Measurements from ENCODE around the gene ARFGEF3. TPM values are rescaled to one million over a fixed set of nuclear protein-coding genes. Genes with fewer than 3 reads are reported as not detected.

The ARFGEF3 gene
- total and polyA plus RNA-seq, 8 donors = 5.8 to 22.6 (median 8.1) TPM

DNA sequence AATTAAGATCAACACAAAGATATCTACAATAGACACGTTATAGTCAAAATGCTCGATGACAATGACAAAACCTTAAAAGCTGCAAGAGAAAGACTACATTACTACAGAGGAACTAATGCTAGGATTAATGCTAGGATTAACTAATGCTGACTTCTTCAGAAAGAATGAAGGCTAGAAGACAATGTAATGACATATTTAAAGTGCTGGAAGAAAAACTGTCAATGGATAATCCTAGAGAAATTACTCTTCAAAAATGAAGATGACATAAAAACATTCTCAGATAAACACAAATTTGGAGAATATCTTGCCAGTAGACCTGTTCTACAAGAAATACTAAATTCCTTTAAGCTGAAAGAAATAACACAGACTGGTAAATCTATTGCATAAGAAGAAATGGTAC is 140.8 kb downstream of the ARFGEF3 start:
- Histone ChIP-seq H3K9me3 (no peaks in the 10 kb centered on the region), H3K36me3 (peaks cover 0 to 15% of the 10 kb centered on the region in 2 donors), H3K27ac (no peak overlapping the region), H3K27me3 (no peaks in the 10 kb centered on the region), H3K4me3 (no peak overlapping the region), H3K4me1 (no peaks in the 10 kb centered on the region)
- TF ChIP-seq, protein P1, sequence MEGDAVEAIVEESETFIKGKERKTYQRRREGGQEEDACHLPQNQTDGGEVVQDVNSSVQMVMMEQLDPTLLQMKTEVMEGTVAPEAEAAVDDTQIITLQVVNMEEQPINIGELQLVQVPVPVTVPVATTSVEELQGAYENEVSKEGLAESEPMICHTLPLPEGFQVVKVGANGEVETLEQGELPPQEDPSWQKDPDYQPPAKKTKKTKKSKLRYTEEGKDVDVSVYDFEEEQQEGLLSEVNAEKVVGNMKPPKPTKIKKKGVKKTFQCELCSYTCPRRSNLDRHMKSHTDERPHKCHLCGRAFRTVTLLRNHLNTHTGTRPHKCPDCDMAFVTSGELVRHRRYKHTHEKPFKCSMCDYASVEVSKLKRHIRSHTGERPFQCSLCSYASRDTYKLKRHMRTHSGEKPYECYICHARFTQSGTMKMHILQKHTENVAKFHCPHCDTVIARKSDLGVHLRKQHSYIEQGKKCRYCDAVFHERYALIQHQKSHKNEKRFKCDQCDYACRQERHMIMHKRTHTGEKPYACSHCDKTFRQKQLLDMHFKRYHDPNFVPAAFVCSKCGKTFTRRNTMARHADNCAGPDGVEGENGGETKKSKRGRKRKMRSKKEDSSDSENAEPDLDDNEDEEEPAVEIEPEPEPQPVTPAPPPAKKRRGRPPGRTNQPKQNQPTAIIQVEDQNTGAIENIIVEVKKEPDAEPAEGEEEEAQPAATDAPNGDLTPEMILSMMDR (IDR thresholded peaks at IDR 0.05) = no peak
- DNase-seq = no peak
- no peak for ATAC-seq
- intact Hi-C loops (cut with DNase I) = no loop called here

DNA sequence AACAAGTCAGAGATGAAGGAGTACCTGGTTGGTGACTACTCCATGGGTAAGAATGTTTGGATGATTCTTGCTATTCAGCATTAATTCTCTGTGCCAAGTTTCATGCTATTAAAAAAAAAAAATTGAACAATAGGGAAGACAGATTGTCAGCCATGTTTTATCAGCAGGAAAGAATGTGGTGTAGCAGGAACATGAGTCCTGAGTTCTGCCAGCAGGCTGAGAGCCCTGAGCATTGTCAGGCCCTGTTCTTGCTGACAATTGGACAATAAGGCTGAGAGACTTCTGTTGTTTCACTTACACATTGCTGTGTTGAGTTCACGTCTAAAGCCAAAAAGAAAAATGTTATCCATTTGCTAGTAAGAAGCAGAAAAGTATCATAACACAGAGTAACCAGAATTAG is 145.6 kb downstream of the ARFGEF3 start:
- intact Hi-C loops (cut with DNase I) = no loop called here
- Histone ChIP-seq H3K27ac (no peak overlapping the region), H3K4me3 (no peak overlapping the region), H3K36me3 (peaks cover 0 to 10% of the 10 kb centered on the region in 2 donors), H3K9me3 (no peaks in the 10 kb centered on the region), H3K4me1 (no peaks in the 10 kb centered on the region), H3K27me3 (no peaks in the 10 kb centered on the region)
- ATAC-seq (no peak), DNase-seq (peak in 1 of 4 donors; percentile 8)
- TF ChIP-seq, protein P1 (IDR thresholded peaks at IDR 0.05) = no peak

DNA sequence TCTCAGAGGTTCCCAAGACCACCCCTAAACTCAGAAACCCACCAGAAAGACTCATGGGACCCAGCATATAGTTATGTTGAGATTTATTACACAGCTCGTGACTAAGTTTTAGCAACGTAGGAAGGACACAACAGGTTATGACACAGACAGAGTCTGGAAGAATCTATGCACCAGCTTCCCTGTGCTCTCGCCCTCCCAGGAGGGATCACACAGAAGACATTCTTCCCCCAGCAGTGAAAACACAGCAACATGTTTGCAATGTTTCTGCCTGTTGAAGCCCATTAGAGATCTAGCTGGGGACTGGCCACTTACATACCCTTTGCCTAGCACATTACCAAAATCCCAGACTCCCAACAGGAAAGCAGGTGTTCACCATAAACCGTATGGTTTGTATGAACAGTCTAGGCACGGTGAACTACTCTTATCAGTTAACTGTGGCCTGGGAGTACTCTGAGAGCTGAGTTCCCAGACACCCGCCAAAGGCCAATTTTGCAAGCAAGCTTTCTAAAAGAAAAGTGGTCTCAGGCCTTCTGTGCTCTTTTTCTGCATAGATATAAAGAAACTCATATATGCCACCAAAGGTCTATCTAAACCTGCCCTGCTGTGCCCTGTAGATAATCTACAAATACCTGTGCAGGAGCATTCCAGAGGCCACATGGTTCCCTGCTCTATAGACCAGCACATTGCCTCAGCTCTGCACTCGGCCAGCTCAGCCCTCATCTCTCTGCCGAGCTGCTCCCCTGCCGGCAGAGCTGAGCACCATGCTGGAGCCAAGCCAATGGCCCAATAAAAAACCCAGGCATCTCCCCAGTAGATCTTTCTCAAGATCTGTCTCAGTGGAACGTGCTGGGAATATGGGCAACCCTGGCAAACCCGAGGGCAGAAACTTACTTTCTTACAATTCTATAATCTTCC is 146.3 kb downstream of the ARFGEF3 start:
- ATAC-seq = peak; percentile 33
- Histone ChIP-seq H3K4me3 (no peak overlapping the region), H3K4me1 (no peaks in the 10 kb centered on the region), H3K36me3 (peaks cover 0 to 11% of the 10 kb centered on the region in 2 donors), H3K27ac (no peak overlapping the region), H3K9me3 (no peaks in the 10 kb centered on the region), H3K27me3 (no peaks in the 10 kb centered on the region)
- intact Hi-C loops (cut with DNase I) = no loop called here
- peak in 1 of 4 donors; percentile 21 for DNase-seq
- TF ChIP-seq, protein P1 (IDR thresholded peaks at IDR 0.05) = peak in 1 of 2 donors; percentile 9

DNA sequence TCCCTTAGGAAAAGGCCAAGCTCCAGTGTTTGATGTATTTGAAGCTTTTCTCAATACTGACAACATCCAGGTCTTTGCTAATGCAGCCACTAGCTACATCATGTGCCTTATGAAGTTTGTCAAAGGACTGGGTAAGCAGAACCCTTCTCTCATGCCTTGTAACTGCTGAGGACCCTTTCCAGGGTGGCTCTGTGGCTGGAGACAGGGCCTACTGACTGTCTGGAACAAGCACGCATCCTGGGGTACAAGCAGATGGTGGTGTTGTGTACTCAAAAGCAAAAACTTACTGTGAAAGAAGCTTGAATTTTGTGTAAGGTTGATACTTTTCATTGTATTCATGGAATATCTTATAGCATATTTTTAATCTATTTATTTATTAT is 147.0 kb downstream of the ARFGEF3 start:
- Histone ChIP-seq H3K27me3 (no peaks in the 10 kb centered on the region), H3K27ac (no peak overlapping the region), H3K4me3 (no peak overlapping the region), H3K9me3 (no peaks in the 10 kb centered on the region), H3K4me1 (no peaks in the 10 kb centered on the region), H3K36me3 (peaks cover 0 to 12% of the 10 kb centered on the region in 2 donors)
- DNase-seq (no peak), ATAC-seq (no peak)
- TF ChIP-seq, protein P1 (IDR thresholded peaks at IDR 0.05) = peak in 1 of 2 donors; percentile 3
- intact Hi-C loops (cut with DNase I) = no loop called here

DNA sequence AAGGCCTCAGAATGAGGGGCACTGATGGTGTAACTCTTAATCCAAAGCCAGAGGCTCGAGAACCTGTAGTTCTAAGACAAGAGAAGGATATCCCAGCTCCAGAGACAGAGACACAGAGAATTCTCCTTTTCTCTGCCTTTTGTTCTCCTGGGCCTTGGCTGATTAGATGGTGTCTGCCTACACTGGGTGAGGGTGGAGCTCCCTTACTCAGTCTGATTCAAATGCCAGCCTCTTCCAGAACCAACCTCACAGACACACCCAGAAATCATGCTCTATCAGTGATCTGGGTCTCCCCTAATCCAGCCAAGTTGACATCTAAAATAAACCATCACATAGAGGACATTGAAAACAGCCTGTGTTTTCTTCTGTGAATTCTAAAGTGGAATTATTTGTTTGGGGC is 148.0 kb downstream of the ARFGEF3 start:
- H3K4me3 ChIP-seq = no peak overlapping the region
- no peak overlapping the region for H3K27ac ChIP-seq
- DNase-seq = no peak
- intact Hi-C loops (cut with DNase I) = no loop called here
- TF ChIP-seq, protein P1 (IDR thresholded peaks at IDR 0.05) = no peak
- H3K4me1 ChIP-seq = no peaks in the 10 kb centered on the region
- H3K27me3 ChIP-seq = no peaks in the 10 kb centered on the region
- no peaks in the 10 kb centered on the region for H3K9me3 ChIP-seq
- ATAC-seq = peak; percentile 30
- H3K36me3 ChIP-seq = peaks cover 0 to 17% of the 10 kb centered on the region in 2 donors
